NB4 (cell line): ENCODE data around the gene MAGI2.
A peak's percentile ranks its signal among the peaks of the same experiment; 100 is the strongest.

Experiments used
- CTCF ChIP-seq: IDR thresholded peaks from one replicate; pipeline ENCODE4 v1.5.1; 2012; ENCODE audit warnings: low read depth, low read length
- MAX ChIP-seq: IDR thresholded peaks from 2 replicates; pipeline ENCODE4 v1.6.1; 2011; ENCODE audit warnings: low read depth, low read length
- MYC ChIP-seq: IDR thresholded peaks from 2 replicates; pipeline ENCODE4 v1.6.1; 2011; ENCODE audit warnings: low read depth, low read length
- POLR2A ChIP-seq: IDR thresholded peaks from 2 replicates; pipeline ENCODE4 v1.6.1; 2011; ENCODE audit warnings: mild to moderate bottlenecking; ENCODE audit not compliant: insufficient read length; ENCODE audit errors: extremely low read depth

- TF ChIP-seq CTCF (peak; percentile 4), POLR2A (no peak), MYC (no peak), MAX (no peak)
Observed at GRCh38 chr7:79502151-79502550, 48.7 kb upstream of the MAGI2 start.
